Aorta (tissue), 5 donors: ENCODE results near the gene SCLT1. TPM values are rescaled to one million over a fixed set of nuclear protein-coding genes. Genes with fewer than 3 reads are reported as not detected.

ENCODE experiments used
- ATAC-seq: fragments of 200-7000 bp; cut with Tn5 transposase; one replicate; pipeline ENCODE4 v1.9.1; 2022; ENCODE audit warnings: moderate library complexity; ENCODE audit not compliant: low FRiP score
- DNase-seq, 2 donors: peaks; one replicate each; pipeline ENCODE4 v3.0.0-alpha.2; 2020
- H3K27ac ChIP-seq, 2 donors: one replicate each; pipeline ENCODE4 v1.5.1; 2013; ENCODE audit warnings: low read length in 2 of 2, mild to moderate bottlenecking in 2 of 2, moderate library complexity in 2 of 2, control low read depth in 1 of 2, inconsistent platforms in 1 of 2, low read depth in 1 of 2
- H3K27me3 ChIP-seq, 2 donors: one replicate each; pipeline ENCODE4 v1.6.1; 2013; ENCODE audit warnings: control low read depth in 1 of 2, low read length in 1 of 2, mild to moderate bottlenecking in 1 of 2, moderate library complexity in 1 of 2; ENCODE audit not compliant: insufficient read depth in 2 of 2, control insufficient read depth in 1 of 2
- H3K36me3 ChIP-seq, 2 donors: one replicate each; pipeline ENCODE4 v1.6.1; 2013; ENCODE audit warnings: control low read depth in 1 of 2, low read length in 1 of 2, mild to moderate bottlenecking in 1 of 2; ENCODE audit not compliant: insufficient read depth in 2 of 2, control insufficient read depth in 1 of 2
- H3K4me1 ChIP-seq, 2 donors: one replicate each; pipeline ENCODE4 v1.6.1; 2013; ENCODE audit warnings: low read length in 2 of 2, control low read depth in 1 of 2, mild to moderate bottlenecking in 1 of 2, moderate library complexity in 1 of 2; ENCODE audit not compliant: insufficient read depth in 2 of 2, control insufficient read depth in 1 of 2
- H3K4me3 ChIP-seq, 2 donors: one replicate each; pipeline ENCODE4 v1.5.1; 2013; ENCODE audit warnings: low read length in 2 of 2, control low read depth in 1 of 2, mild to moderate bottlenecking in 1 of 2
- H3K9me3 ChIP-seq: one replicate; pipeline ENCODE4 v1.6.1; 2013; ENCODE audit warnings: mild to moderate bottlenecking, low read length; ENCODE audit not compliant: control insufficient read depth
- WGBS, 2 donors: extraction: QIAGEN DNeasy Blood & Tissue Kit; methylation state at CpG; one replicate each; pipeline ENCODE4 v1.1.7; 2013; 5-methylcytosine and 5-hydroxymethylcytosine counted together
- intact Hi-C, 2 donors: fragments of 100-400 bp; cut with DNase I; formaldehyde crosslinking; loops; one replicate each; pipeline versions ENCODE4 v1.14.2 to v1.15.0; 2022
- polyA plus RNA-seq, 2 donors: library from polyadenylated mRNA; stranded (reverse); fragments of 200-250 nt; gene quantifications; one replicate each; pipeline ENCODE4 v1.2.3, GENCODE V29; 2013
- total RNA-seq, 2 donors: library from RNA; stranded (reverse); fragmentation: NEBNext Ultra II Directional; extraction: Animal tissue kit (Norgen Biotek cat#: 25700); gene quantifications; one replicate each; pipeline ENCODE4 v1.2.1, GENCODE V29; 2021
- donor health status: healthy with polysubstance abuse.
- donor health status: Bipolar disorder and iron deficiency.
- donor health status: DM: no; HTN: no; CAD: no.
- donor health status: DM: no; HTN: no; CAD: no.
- donor health status: DM: yes; HTN: yes; CAD: no.

Gene SCLT1
- total and polyA plus RNA-seq, 4 donors, result 3.1 to 19.8 (median 9.8) TPM

DNA sequence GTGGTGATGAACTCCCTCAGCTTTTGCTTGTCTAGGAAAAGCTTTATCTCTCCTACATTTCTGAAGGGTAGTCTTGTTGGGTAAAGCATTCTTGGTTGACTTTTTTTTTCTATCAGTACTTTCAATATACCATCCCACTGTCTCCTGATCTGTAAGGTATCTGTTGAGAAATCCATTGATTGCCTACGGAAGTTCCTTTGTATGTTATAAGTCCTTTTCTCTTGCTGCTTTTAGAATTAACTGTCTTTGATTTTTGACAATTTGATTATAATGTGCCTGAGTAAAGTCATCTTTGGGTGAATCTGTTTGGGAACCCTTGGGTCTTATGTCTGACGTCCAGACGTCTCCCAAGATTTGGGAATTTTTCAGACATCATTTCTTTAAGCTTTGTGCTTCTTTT is 30.8 kb downstream of the SCLT1 start:
- peaks cover 0 to 5% of the 10 kb centered on the region in 2 donors for H3K36me3 ChIP-seq
- H3K27me3 ChIP-seq, result no peaks in the 10 kb centered on the region
- DNase-seq, result no peak
- no peaks in the 10 kb centered on the region for H3K4me1 ChIP-seq
- H3K27ac ChIP-seq, result no peak overlapping the region
- H3K9me3 ChIP-seq, result peaks cover 19% of the 10 kb centered on the region
- no peak overlapping the region for H3K4me3 ChIP-seq
- intact Hi-C loops, result no loop called here
- whole genome bisulfite sequencing, 2 donors, result 98 to 99% methylated on average over 3 of the region's 3 CpGs
- no peak for ATAC-seq

GRCh38 chr4:129059028-129059427 is 34.3 kb downstream of the SCLT1 start:
- H3K27ac ChIP-seq, result no peak overlapping the region
- peaks cover 0 to 5% of the 10 kb centered on the region in 2 donors for H3K36me3 ChIP-seq
- ATAC-seq, result no peak
- H3K27me3 ChIP-seq, result no peaks in the 10 kb centered on the region
- intact Hi-C loops, result no loop called here
- no peak overlapping the region for H3K4me3 ChIP-seq
- no peaks in the 10 kb centered on the region for H3K4me1 ChIP-seq
- DNase-seq, result no peak
- peaks cover 23% of the 10 kb centered on the region for H3K9me3 ChIP-seq

- WGBS, 2 donors, result 92 to 95% methylated on average over 1 of the region's 1 CpG
- DNase-seq (no peak), ATAC-seq (no peak)
- Histone ChIP-seq H3K4me3 (no peak overlapping the region), H3K4me1 (no peaks in the 10 kb centered on the region), H3K9me3 (peaks cover 2% of the 10 kb centered on the region), H3K27ac (no peak overlapping the region), H3K36me3 (no peaks in the 10 kb centered on the region), H3K27me3 (no peaks in the 10 kb centered on the region)
- intact Hi-C loops, result no loop called here
Observed at GRCh38 chr4:129046055-129046959, 47.0 kb downstream of the SCLT1 start.

DNA sequence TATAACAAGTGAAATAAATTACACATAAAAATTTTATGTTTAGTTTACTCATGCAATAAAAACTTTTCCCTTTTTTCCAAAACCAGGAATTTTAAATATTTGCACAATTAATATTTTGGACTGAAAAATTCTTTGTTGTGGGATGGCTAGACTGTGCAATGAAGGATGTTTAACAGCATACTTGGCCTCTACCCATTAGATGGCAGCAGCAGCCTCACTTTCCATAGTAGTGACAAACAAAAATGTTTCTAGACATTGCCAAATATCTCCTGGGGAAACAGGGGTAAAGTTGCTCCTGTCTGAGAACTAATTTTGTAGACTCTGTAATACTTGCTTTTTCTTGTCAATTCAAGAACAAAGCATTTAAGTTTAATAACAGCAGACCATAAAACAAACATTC is 49.8 kb downstream of the SCLT1 start:
- H3K36me3 ChIP-seq, result no peaks in the 10 kb centered on the region
- no peaks in the 10 kb centered on the region for H3K27me3 ChIP-seq

DNA sequence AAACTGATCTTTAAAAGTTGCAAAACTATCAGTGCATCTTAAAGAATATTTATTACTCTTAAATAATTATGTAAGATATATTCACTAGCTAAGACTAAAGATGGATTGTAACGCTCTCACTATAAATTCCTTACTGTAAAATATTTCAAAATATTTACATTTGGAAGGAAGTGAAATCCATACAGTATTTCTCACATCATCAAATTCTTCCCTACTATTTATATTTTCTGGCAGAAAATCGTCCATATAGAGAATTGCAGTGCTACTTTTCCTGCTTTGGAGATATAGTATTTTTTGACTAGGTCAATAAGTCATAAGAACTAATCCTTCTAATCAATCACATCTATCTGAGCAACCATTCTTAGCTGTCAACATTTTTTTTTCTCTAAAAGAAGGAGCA is 52.9 kb downstream of the SCLT1 start:
- intact Hi-C loops, result no loop called here
- ATAC-seq, result no peak
- H3K9me3 ChIP-seq, result no peaks in the 10 kb centered on the region
- DNase-seq, result no peak
- H3K4me1 ChIP-seq, result no peaks in the 10 kb centered on the region
- H3K36me3 ChIP-seq, result no peaks in the 10 kb centered on the region
- no peak overlapping the region for H3K27ac ChIP-seq
- no peaks in the 10 kb centered on the region for H3K27me3 ChIP-seq
- H3K4me3 ChIP-seq, result no peak overlapping the region
- WGBS, 2 donors, result 62 to 65% methylated on average over 2 of the region's 2 CpGs

More for the DNA sequence above, 49.8 kb downstream of the SCLT1 start:
- no peaks in the 10 kb centered on the region for H3K9me3 ChIP-seq
- no peak overlapping the region for H3K27ac ChIP-seq
- ATAC-seq, result no peak
- H3K4me3 ChIP-seq, result no peak overlapping the region
- no peak for DNase-seq
- no peaks in the 10 kb centered on the region for H3K4me1 ChIP-seq
- intact Hi-C loops, result no loop called here

GRCh38 chr4:129037093-129037492 is 56.2 kb downstream of the SCLT1 start:
- Histone ChIP-seq H3K9me3 (no peaks in the 10 kb centered on the region), H3K36me3 (no peaks in the 10 kb centered on the region), H3K27ac (no peak overlapping the region), H3K4me3 (no peak overlapping the region), H3K27me3 (no peaks in the 10 kb centered on the region), H3K4me1 (no peaks in the 10 kb centered on the region)
- ATAC-seq, result no peak
- WGBS, 2 donors, result 44 to 53% methylated on average over 1 of the region's 1 CpG
- DNase-seq, result no peak
- intact Hi-C loops, result no loop called here

GRCh38 chr4:129014566-129015509 is 78.5 kb downstream of the SCLT1 start:
- ATAC-seq (no peak), DNase-seq (peak in 1 of 2 donors; percentile 52)
- WGBS, 2 donors, result 98 to 99% methylated on average over 5 of the region's 5 CpGs
- intact Hi-C loops, result no loop called here
- peaks cover 4% of the 10 kb centered on the region for H3K9me3 ChIP-seq
- H3K4me1 ChIP-seq, result no peaks in the 10 kb centered on the region
- H3K4me3 ChIP-seq, result no peak overlapping the region
- no peaks in the 10 kb centered on the region for H3K27me3 ChIP-seq
- no peaks in the 10 kb centered on the region for H3K36me3 ChIP-seq
- no peak overlapping the region for H3K27ac ChIP-seq

- WGBS, 2 donors, result 95 to 96% methylated on average over 4 of the region's 4 CpGs
- H3K9me3 ChIP-seq, result peaks cover 1% of the 10 kb centered on the region
- no peak for ATAC-seq
Observed at GRCh38 chr4:129008096-129008495, 85.2 kb downstream of the SCLT1 start.

More at GRCh38 chr4:129008096-129008495, 85.2 kb downstream of the SCLT1 start:
- Histone ChIP-seq H3K27me3 (no peaks in the 10 kb centered on the region), H3K27ac (no peak overlapping the region), H3K4me3 (no peak overlapping the region), H3K4me1 (no peaks in the 10 kb centered on the region), H3K36me3 (no peaks in the 10 kb centered on the region)
- DNase-seq, result no peak
- intact Hi-C loops, result no loop called here
